Measurements from ENCODE around the gene CDKAL1.

- no peak for TF ChIP-seq POLR2AphosphoS5 (IDR thresholded peaks at IDR 0.05; ENCODE audit: low read depth)
- no peak for TF ChIP-seq CTCF (IDR thresholded peaks at IDR 0.05; ENCODE audit: insufficient read depth, low read length)
- no peak for TF ChIP-seq REST (IDR thresholded peaks at IDR 0.05; ENCODE audit: insufficient replicate concordance, low read depth)
- TF ChIP-seq GABPA (IDR thresholded peaks at IDR 0.05; ENCODE audit: low read depth), result no peak
Observed at GRCh38 chr6:21202521-21202920, 668.3 kb downstream of the CDKAL1 start.
